ENCODE measurements around the gene MUC5B. TPM values are rescaled to one million over a fixed set of nuclear protein-coding genes. Genes with fewer than 3 reads are reported as not detected.

Gene MUC5B
- total RNA-seq, 4 donors from 2014 or later = 0.04 to 139 (median 1.6) TPM

GRCh38 chr11:1193326-1194230, 29.3 kb upstream of the MUC5B start:
- Histone ChIP-seq H3K4me3 (no peak overlapping the region), H3K9me3 (no peaks in the 10 kb centered on the region), H3K27me3 (peaks cover 0 to 74% (median 0%) of the 10 kb centered on the region in 4 donors), H3K4me1 (no peaks in the 10 kb centered on the region), H3K36me3 (no peaks in the 10 kb centered on the region), H3K27ac (no peak overlapping the region)
- DNase-seq = no peak
- WGBS, 2 donors = 60 to 79% methylated on average over 1 to 13 of the region's 43 CpGs
- intact Hi-C loops (cut with DNase I) = no loop called here
- no peak for TF ChIP-seq POLR2A (IDR thresholded peaks at IDR 0.05)
- TF ChIP-seq, protein P1, sequence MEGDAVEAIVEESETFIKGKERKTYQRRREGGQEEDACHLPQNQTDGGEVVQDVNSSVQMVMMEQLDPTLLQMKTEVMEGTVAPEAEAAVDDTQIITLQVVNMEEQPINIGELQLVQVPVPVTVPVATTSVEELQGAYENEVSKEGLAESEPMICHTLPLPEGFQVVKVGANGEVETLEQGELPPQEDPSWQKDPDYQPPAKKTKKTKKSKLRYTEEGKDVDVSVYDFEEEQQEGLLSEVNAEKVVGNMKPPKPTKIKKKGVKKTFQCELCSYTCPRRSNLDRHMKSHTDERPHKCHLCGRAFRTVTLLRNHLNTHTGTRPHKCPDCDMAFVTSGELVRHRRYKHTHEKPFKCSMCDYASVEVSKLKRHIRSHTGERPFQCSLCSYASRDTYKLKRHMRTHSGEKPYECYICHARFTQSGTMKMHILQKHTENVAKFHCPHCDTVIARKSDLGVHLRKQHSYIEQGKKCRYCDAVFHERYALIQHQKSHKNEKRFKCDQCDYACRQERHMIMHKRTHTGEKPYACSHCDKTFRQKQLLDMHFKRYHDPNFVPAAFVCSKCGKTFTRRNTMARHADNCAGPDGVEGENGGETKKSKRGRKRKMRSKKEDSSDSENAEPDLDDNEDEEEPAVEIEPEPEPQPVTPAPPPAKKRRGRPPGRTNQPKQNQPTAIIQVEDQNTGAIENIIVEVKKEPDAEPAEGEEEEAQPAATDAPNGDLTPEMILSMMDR (IDR thresholded peaks at IDR 0.05) = no peak

DNA sequence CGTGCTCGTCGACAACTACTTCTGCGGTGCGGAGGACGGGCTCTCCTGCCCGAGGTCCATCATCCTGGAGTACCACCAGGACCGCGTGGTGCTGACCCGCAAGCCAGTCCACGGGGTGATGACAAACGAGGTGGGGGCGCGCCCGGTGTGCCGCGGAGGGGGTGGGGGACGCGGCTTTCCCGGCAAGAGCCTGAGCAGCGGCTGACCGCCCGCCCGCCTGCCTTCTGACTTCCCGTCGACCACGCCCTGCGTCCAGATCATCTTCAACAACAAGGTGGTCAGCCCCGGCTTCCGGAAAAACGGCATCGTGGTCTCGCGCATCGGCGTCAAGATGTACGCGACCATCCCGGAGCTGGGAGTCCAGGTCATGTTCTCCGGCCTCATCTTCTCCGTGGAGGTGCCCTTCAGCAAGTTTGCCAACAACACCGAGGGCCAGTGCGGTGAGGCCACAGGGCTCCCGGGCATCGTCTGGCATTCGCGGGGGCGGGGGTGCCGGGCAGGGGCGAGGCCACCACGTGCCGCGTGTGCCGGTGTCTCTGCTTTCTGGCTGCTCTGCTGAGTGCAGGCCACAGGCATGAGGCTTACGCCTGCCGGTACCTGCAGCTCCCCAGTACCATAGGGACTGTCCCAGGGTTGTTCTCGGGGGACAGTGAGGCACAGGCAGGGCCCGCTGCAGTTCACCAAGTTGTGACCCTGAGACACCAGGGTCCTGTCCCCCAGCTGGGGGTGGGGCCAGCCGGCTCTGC, 28.5 kb upstream of the MUC5B start:
- Histone ChIP-seq H3K4me1 (peaks cover 0 to 6% (median 0%) of the 10 kb centered on the region in 3 donors), H3K27ac (no peak overlapping the region), H3K27me3 (peaks cover 0 to 78% (median 0%) of the 10 kb centered on the region in 4 donors), H3K36me3 (no peaks in the 10 kb centered on the region), H3K9me3 (no peaks in the 10 kb centered on the region), H3K4me3 (no peak overlapping the region)
- DNase-seq = no peak
- intact Hi-C loops (cut with DNase I) = no loop called here
- no peak for TF ChIP-seq POLR2A (IDR thresholded peaks at IDR 0.05)
- TF ChIP-seq, protein P1 (IDR thresholded peaks at IDR 0.05) = no peak
- WGBS, 2 donors = 80 to 96% methylated on average over 4 to 19 of the region's 59 CpGs

DNA sequence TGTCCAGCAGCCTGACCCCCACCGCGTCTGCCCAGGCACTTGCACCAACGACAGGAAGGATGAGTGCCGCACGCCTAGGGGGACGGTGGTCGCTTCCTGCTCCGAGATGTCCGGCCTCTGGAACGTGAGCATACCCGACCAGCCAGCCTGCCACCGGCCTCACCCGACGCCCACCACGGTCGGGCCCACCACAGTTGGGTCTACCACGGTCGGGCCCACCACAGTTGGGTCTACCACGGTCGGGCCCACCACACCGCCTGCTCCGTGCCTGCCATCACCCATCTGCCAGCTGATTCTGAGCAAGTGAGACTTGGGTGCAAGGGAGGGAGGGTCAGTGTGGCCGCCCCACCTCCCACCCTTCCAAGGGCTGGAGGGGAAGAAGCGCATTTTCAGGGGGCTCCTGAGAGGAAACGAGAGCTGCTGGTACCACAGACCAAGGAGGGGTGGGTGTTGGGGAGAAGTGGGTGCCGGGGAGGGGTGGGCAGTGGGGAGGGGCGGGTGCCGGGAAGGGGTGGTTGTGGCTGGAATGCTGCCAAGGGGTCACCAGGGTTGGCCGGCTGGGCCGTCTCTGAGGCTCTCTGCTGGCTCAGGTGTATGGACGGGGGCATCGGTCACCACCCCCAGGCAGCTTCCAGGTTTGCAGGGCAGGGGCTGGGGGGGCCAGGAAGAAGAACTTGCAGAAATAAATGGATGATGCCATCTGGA, 27.7 kb upstream of the MUC5B start:
- H3K4me3 ChIP-seq = no peak overlapping the region
- no peaks in the 10 kb centered on the region for H3K9me3 ChIP-seq
- peaks cover 0 to 13% (median 0%) of the 10 kb centered on the region in 3 donors for H3K4me1 ChIP-seq
- H3K36me3 ChIP-seq = no peaks in the 10 kb centered on the region
- H3K27me3 ChIP-seq = peaks cover 0 to 83% (median 2%) of the 10 kb centered on the region in 4 donors
- no peak overlapping the region for H3K27ac ChIP-seq
- TF ChIP-seq, protein P1 (IDR thresholded peaks at IDR 0.05) = no peak
- TF ChIP-seq POLR2A (IDR thresholded peaks at IDR 0.05) = no peak
- 90 to 95% methylated on average over 7 to 13 of the region's 32 CpGs for WGBS, 2 donors
- intact Hi-C loops (cut with DNase I) = no loop called here
- DNase-seq = no peak

DNA sequence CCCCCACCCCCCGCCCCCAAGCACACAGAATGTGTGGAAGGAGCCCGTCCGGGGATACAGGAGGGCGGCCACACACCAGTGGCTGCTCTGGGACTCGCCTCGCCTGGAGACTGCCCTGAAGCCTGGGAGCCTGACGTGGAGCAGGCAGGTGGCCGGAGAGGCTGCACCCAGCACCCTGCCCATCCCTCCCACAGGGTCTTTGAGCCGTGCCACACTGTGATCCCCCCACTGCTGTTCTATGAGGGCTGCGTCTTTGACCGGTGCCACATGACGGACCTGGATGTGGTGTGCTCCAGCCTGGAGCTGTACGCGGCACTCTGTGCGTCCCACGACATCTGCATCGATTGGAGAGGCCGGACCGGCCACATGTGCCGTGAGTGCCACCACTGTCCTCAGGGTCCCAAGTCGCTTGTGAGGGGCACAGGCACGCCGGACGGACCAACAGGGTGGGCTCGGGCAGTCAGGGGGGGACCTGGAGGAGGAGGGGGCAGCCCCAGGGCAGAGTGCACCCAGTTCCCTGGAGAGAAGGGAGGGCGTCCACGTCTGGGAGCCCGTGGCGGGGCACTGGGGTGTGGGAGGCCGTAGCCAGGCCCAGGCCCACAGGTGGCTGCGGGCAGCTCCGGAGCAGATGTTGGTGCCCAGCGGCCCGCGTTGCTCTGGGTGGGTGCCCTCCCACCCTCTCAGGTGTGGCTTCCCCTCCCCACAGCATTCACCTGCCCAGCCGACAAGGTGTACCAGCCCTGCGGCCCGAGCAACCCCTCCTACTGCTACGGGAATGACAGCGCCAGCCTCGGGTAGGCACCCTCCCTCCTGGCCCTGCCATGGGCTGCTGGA, 27.0 kb upstream of the MUC5B start:
- H3K27me3 ChIP-seq = peaks cover 0 to 84% (median 5%) of the 10 kb centered on the region in 4 donors
- intact Hi-C loops (cut with DNase I) = no loop called here
- H3K4me1 ChIP-seq = peaks cover 0 to 17% (median 0%) of the 10 kb centered on the region in 3 donors
- no peaks in the 10 kb centered on the region for H3K9me3 ChIP-seq
- TF ChIP-seq, protein P1 (IDR thresholded peaks at IDR 0.05) = no peak
- no peak for TF ChIP-seq POLR2A (IDR thresholded peaks at IDR 0.05)
- WGBS, 2 donors = 81 to 85% methylated on average over 5 to 19 of the region's 41 CpGs
- H3K36me3 ChIP-seq = no peaks in the 10 kb centered on the region
- DNase-seq = no peak
- H3K27ac ChIP-seq = no peak overlapping the region
- no peak overlapping the region for H3K4me3 ChIP-seq

All from esophagus squamous epithelium (tissue), 5 donors.